GM19438 (cell line): ENCODE measurements around the gene BTBD19.
"Not testable (repeated sequence)": the region's sequence is repeated elsewhere in the genome, so short reads cannot be mapped to it uniquely, and the experiment has no call there.

Source experiments
- ATAC-seq: cut with Tn5 transposase; IDR thresholded peaks from one replicate; pipeline ENCODE4 v1.9.1; 2021; ENCODE audit warnings: low read depth; ENCODE audit not compliant: unreplicated experiment

BTBD19 gene, protein sequence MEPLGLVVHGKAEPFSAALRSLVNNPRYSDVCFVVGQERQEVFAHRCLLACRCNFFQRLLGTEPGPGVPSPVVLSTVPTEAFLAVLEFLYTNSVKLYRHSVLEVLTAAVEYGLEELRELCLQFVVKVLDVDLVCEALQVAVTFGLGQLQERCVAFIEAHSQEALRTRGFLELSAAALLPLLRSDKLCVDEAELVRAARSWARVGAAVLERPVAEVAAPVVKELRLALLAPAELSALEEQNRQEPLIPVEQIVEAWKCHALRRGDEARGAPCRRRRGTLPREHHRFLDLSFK

DNA sequence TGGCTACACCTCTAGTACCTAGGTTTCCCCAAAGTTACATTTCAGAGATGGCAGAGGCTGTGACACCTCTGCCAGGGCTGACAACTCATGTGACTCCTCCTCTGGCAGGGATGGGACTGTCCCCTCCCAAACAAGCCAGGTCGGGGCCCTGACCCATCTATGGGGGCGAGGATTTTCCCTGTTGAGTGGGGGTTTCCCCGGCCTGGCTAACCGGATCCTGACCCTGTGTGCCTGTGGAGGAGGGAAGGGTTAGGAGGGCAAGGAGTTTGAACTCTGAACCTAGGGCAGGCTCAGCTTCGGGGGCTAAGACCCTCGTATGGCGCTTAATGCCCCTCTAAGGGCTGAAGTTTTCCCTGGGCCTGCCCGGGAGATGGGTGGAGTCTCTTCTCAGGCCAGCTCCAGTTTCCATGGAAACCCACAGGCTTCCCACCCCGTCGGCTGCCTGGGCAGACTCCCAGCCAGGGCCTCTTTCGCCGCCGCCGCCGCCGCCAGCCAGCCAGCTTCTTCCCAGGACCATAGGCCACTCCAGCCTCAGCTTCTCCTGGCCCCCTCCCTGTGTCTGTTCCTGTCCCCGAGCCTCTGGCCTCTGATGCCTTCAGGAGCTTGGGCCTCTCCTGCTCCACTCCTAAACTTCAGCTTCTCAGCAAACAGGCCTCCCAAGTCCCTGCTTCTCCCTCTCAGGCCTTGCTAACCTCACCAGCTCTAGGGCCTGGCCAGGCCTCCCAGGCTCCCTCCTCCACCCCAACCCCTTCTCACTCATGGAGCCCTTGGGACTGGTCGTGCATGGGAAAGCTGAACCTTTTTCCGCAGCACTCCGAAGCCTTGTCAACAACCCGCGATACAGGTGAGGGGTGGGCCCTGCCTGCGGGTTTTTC lies at the start of gene BTBD19:
TSS of gene BTBD19 (plus strand) at position 461 of the 875 bp plus-strand sequence. CDS start at position 759, 298 bp downstream.
- ATAC-seq, result no peak

GRCh38 chr1:44759077-44759476 lies 49.2 kb upstream of the BTBD19 start:
- ATAC-seq, result no peak

DNA sequence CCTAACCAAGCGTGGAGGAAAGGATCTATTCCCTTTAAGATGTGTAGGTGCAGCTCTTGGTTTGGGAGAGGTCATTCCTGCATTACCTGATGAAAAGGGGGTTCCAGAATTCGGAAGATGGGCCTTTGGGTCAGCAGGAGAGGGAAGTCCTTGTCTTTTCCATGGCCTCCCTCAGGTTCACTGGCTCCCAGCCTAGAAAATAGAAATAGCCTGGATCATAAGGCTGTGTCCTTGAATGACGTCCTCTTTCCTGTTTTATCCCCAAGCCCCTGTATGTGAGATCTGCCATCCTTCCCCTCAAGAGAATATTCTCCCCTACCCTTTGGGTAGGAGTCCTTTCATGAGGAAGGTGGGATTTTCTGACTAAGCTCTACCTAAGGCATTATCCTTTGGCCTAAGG lies 47.4 kb upstream of the BTBD19 start:
- ATAC-seq, result no peak

DNA sequence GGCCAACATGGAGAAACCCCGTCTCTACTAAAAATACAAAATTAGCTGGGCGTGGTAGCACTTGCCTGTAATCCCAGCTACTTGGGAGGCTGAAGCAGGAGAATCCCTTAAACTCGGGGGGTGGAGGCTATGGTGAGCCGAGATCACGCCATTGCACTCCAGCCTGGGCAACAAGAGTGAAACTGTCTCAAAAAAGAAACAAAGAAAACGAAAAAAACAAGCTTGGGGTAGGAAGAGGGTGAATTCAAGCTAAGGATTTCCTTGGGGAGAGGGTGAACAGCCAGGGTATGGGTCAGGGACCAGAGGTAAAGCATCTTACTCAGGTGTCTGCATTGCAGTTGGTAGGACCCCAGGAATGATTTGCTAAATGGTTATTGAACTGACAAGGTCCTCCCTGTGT lies 41.9 kb upstream of the BTBD19 start:
- not testable (repeated sequence) for ATAC-seq

- ATAC-seq, result peak; percentile 75
These were observed 33.0 kb upstream of the BTBD19 start, which contains the start of gene RPS8 for GRCh38 chr1:44775078-44775929. Gene RPS8, plus strand, starts transcription at chr1:44775540. Its CDS starts 57 bp downstream, at chr1:44775597.

DNA sequence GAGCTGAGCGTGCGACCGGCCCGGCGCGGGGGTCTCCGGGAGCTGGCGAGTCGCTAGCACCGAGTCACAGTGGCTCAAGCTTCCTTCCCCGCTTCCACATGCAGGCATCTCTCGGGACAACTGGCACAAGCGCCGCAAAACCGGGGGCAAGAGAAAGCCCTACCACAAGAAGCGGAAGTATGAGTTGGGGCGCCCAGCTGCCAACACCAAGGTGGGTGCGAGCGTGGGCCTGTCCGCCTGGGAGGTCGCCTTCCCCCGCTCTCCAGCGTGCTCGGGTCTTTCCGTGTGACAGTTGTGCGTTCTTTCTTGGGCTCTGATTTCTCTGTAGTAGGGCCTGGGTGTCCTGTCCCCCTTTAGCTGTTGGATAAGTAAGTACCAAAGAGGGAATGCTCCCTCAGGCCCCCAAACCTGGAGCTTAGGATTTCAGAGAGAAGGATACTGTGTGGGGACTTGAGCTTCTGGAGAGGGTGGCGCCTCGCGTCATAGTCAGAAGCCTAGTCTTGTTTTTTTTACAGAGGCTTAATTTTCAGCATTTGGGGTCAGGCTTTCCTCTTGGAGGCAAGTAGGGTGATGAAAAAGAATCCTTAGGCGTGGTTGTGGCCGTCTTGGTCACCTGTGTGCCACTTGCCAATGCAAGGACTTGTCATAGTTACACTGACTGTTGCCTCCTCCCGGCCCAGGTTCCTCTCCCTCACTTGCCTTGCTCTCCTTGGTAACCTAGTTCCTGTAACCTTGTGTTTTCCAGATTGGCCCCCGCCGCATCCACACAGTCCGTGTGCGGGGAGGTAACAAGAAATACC lies 32.2 kb upstream of the BTBD19 start:
- ATAC-seq, result no peak

GRCh38 chr1:44776730-44777068 lies 31.6 kb upstream of the BTBD19 start:
- ATAC-seq, result no peak

GRCh38 chr1:44777547-44777946 lies 30.8 kb upstream of the BTBD19 start:
- no peak for ATAC-seq

DNA sequence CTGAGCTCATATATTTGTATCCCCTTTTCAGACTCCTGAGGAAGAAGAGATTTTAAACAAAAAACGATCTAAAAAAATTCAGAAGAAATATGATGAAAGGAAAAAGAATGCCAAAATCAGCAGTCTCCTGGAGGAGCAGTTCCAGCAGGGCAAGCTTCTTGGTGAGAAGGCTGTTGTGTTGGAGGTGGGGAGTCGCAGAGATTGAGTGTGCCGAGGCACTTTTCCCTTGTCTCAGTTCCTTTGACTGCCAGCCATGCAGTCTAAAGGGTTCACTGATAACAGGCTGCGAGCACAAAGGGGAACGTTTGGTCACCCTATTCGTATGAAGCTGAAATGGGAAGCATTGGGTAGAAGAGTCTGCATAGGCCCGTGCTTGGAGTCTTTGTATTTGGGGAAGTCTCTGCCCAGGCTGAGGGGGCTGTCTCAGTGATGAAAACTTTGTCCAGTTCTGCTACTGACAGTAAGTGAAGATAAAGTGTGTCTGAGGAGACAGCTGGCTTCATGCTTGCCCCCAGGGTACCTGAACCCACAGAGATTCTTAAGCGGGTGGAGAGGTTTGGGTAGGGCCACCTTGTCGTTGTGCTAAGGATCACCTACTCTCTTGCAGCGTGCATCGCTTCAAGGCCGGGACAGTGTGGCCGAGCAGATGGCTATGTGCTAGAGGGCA lies 30.2 kb upstream of the BTBD19 start:
- ATAC-seq, result no peak

DNA sequence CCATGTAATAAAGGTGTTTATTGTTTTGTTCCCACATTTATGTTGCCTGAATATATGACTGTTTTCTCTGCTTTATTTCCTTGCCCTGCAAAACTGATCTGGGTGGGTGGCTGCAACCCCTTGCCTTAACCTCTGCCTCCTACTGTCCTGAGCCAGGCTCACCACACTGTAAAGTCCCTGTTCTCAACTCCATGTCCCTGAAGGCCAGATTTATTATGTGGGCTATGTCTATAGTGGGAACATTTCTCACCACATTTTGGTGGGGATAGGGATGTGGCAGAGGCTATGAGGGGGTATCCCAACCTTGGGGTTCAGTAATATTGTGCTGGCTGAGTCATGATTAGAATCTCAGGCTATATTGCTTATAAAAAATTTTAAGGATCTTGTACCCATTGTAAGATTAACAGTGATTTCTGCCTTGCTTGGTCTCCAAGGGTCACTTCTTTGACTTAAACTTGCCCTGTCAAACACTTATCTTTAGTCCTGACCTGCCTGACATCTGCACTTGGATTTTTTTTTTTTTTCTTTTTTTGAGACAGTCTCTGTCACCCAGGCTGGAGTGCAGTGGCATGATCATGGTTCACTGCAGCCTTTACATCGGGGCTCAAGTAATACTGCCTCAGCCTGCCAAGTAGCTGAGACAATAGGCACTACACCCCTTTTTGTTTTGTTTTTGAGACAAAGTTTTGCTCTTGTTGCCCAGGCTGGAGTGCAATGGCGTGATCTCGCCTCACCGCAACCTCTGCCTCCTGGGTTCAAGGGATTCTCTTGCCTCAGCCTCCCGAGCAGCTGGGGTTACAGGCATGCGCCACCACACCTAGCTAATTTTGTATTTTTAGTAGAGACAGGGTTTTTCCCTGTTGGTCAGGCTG lies 29.4 kb upstream of the BTBD19 start:
- ATAC-seq, result no peak

- ATAC-seq, result no peak
These were observed 27.7 kb upstream of the BTBD19 start for GRCh38 chr1:44780583-44781121.

GRCh38 chr1:44783697-44784093 lies 24.6 kb upstream of the BTBD19 start:
- no peak for ATAC-seq

GRCh38 chr1:44784094-44785028 lies 24.0 kb upstream of the BTBD19 start:
- no peak for ATAC-seq

DNA sequence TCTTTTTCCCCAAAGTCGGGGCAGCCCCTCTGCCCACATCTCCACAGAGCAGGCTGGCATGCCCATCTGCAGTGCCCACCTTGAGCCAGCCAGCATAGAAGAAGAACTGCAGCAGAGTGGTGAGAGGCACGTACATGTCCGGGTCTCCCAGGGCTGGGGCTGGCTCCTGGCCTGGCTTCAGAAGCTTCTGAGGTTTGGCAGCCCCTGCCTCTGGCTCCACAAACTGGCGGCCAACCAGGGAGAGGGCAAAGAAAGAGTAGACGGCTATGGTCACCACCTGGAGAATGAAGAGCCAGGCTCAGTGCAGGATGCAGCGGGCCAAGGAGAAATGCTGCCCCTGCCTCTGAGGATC lies 23.3 kb upstream of the BTBD19 start:
- ATAC-seq, result no peak

- ATAC-seq, result no peak
These were observed 22.7 kb upstream of the BTBD19 start for GRCh38 chr1:44785501-44786137.

- peak; percentile 44 for ATAC-seq
These were observed 22.0 kb upstream of the BTBD19 start for GRCh38 chr1:44786138-44786840.
